Stimulated activated naive CD8-positive, alpha-beta T cell treated with anti-CD3 and anti-CD28 coated beads, Interleukin-15, Interleukin-2, amounts not matched to agents 100 ng/mL and 50 ng/mL, for 24 hours (primary cell): ENCODE measurements around the gene BAZ1B.
"Not testable (repeated sequence)": the region's sequence is repeated elsewhere in the genome, so short reads cannot be mapped to it uniquely, and the experiment has no call there.

Experiments used
- H3K27ac Mint-ChIP-seq: one replicate; pipeline ENCODE4 v1.8.0; 2021; ENCODE audit warnings: mild to moderate bottlenecking, mixed read lengths
- H3K27me3 Mint-ChIP-seq: one replicate; pipeline ENCODE4 v1.8.0; 2021; ENCODE audit warnings: mixed read lengths
- H3K36me3 Mint-ChIP-seq: one replicate; pipeline ENCODE4 v1.8.0; 2021; ENCODE audit warnings: low read depth, mixed read lengths
- H3K4me1 Mint-ChIP-seq: one replicate; pipeline ENCODE4 v1.8.0; 2021; ENCODE audit warnings: low read depth, mixed read lengths
- H3K4me3 Mint-ChIP-seq: one replicate; pipeline ENCODE4 v1.8.0; 2021; ENCODE audit warnings: mild to moderate bottlenecking, mixed read lengths
- H3K9me3 Mint-ChIP-seq: one replicate; pipeline ENCODE4 v1.8.0; 2021; ENCODE audit warnings: mixed read lengths

The BAZ1B gene

GRCh38 chr7:73522105-73522872 is at the start of gene BAZ1B:
Gene BAZ1B (minus strand): TSS chr7:73522293. CDS start chr7:73521933, 360 bp downstream.
- no peaks in the 10 kb centered on the region for H3K9me3 Mint-ChIP-seq
- H3K36me3 Mint-ChIP-seq, result peaks cover 37% of the 10 kb centered on the region
- H3K4me1 Mint-ChIP-seq, result peaks cover 76% of the 10 kb centered on the region
- H3K27me3 Mint-ChIP-seq, result no peaks in the 10 kb centered on the region
- H3K4me3 Mint-ChIP-seq, result peak within 1 kb of the TSS; percentile 96
- peak within 1 kb of the TSS; percentile 97 for H3K27ac Mint-ChIP-seq

GRCh38 chr7:73570977-73571376 is 48.9 kb upstream of the BAZ1B start:
- H3K27me3 Mint-ChIP-seq, result no peaks in the 10 kb centered on the region
- H3K4me3 Mint-ChIP-seq, result no peak overlapping the region
- no peaks in the 10 kb centered on the region for H3K9me3 Mint-ChIP-seq
- H3K27ac Mint-ChIP-seq, result no peak overlapping the region
- H3K4me1 Mint-ChIP-seq, result peaks cover 15% of the 10 kb centered on the region
- H3K36me3 Mint-ChIP-seq, result peaks cover 46% of the 10 kb centered on the region

- Mint-ChIP-seq H3K27me3 (no peaks in the 10 kb centered on the region), H3K4me1 (peaks cover 20% of the 10 kb centered on the region), H3K36me3 (peaks cover 46% of the 10 kb centered on the region), H3K27ac (no peak overlapping the region), H3K9me3 (no peaks in the 10 kb centered on the region), H3K4me3 (no peak overlapping the region)
Observed at GRCh38 chr7:73570521-73570920, 48.4 kb upstream of the BAZ1B start.

GRCh38 chr7:73569042-73569608 is 47.0 kb upstream of the BAZ1B start:
- H3K9me3 Mint-ChIP-seq, result no peaks in the 10 kb centered on the region
- H3K27ac Mint-ChIP-seq, result no peak overlapping the region
- peaks cover 23% of the 10 kb centered on the region for H3K4me1 Mint-ChIP-seq
- H3K4me3 Mint-ChIP-seq, result no peak overlapping the region
- peaks cover 41% of the 10 kb centered on the region for H3K36me3 Mint-ChIP-seq
- no peaks in the 10 kb centered on the region for H3K27me3 Mint-ChIP-seq

GRCh38 chr7:73567846-73568685 is 46.0 kb upstream of the BAZ1B start:
- Mint-ChIP-seq H3K36me3 (peaks cover 36% of the 10 kb centered on the region), H3K27ac (peak overlapping the region; percentile 33), H3K4me1 (peaks cover 23% of the 10 kb centered on the region), H3K4me3 (no peak overlapping the region), H3K27me3 (no peaks in the 10 kb centered on the region), H3K9me3 (no peaks in the 10 kb centered on the region)

- H3K27ac Mint-ChIP-seq, result no peak overlapping the region
Observed at GRCh38 chr7:73567140-73567539, 45.0 kb upstream of the BAZ1B start.

GRCh38 chr7:73566431-73566830 is 44.3 kb upstream of the BAZ1B start:
- H3K27me3 Mint-ChIP-seq, H3K27ac Mint-ChIP-seq, H3K9me3 Mint-ChIP-seq: not testable (repeated sequence)
- peaks cover 22% of the 10 kb centered on the region for H3K36me3 Mint-ChIP-seq
- peaks cover 23% of the 10 kb centered on the region for H3K4me1 Mint-ChIP-seq
- H3K4me3 Mint-ChIP-seq, result peak overlapping the region; percentile 74

More at GRCh38 chr7:73567140-73567539, 45.0 kb upstream of the BAZ1B start:
- H3K4me3 Mint-ChIP-seq, result no peak overlapping the region
- peaks cover 23% of the 10 kb centered on the region for H3K4me1 Mint-ChIP-seq
- H3K9me3 Mint-ChIP-seq, result no peaks in the 10 kb centered on the region
- H3K27me3 Mint-ChIP-seq, result no peaks in the 10 kb centered on the region
- H3K36me3 Mint-ChIP-seq, result peaks cover 27% of the 10 kb centered on the region

GRCh38 chr7:73565675-73566340 is 43.7 kb upstream of the BAZ1B start:
- H3K4me1 Mint-ChIP-seq, result peaks cover 23% of the 10 kb centered on the region
- peak overlapping the region; percentile 74 for H3K4me3 Mint-ChIP-seq
- no peaks in the 10 kb centered on the region for H3K27me3 Mint-ChIP-seq
- no peaks in the 10 kb centered on the region for H3K9me3 Mint-ChIP-seq
- no peak overlapping the region for H3K27ac Mint-ChIP-seq
- peaks cover 17% of the 10 kb centered on the region for H3K36me3 Mint-ChIP-seq

- Mint-ChIP-seq H3K27ac (no peak overlapping the region), H3K27me3 (no peaks in the 10 kb centered on the region), H3K9me3 (no peaks in the 10 kb centered on the region), H3K4me1 (peaks cover 31% of the 10 kb centered on the region), H3K4me3 (no peak overlapping the region), H3K36me3 (peaks cover 8% of the 10 kb centered on the region)
Observed at GRCh38 chr7:73560109-73560835, 38.2 kb upstream of the BAZ1B start.

GRCh38 chr7:73557397-73558257 is 35.5 kb upstream of the BAZ1B start, which contains the start of gene BCL7B:
Gene BCL7B (minus strand): TSS chr7:73557690. CDS start chr7:73557578, 112 bp downstream.
- H3K27me3 Mint-ChIP-seq, result no peaks in the 10 kb centered on the region
- peaks cover 43% of the 10 kb centered on the region for H3K4me1 Mint-ChIP-seq
- peak within 1 kb of the TSS; percentile 95 for H3K4me3 Mint-ChIP-seq
- H3K9me3 Mint-ChIP-seq, result no peaks in the 10 kb centered on the region
- H3K36me3 Mint-ChIP-seq, result peaks cover 13% of the 10 kb centered on the region
- peak within 1 kb of the TSS; percentile 96 for H3K27ac Mint-ChIP-seq

- Mint-ChIP-seq H3K4me1 (peaks cover 46% of the 10 kb centered on the region), H3K27me3 (no peaks in the 10 kb centered on the region), H3K4me3 (peak overlapping the region; percentile 95), H3K36me3 (peaks cover 17% of the 10 kb centered on the region), H3K9me3 (no peaks in the 10 kb centered on the region), H3K27ac (peak overlapping the region; percentile 86)
Observed at GRCh38 chr7:73557108-73557396, 35.0 kb upstream of the BAZ1B start.

GRCh38 chr7:73556208-73557107 is 34.4 kb upstream of the BAZ1B start:
- Mint-ChIP-seq H3K4me3 (peak overlapping the region; percentile 95), H3K9me3 (no peaks in the 10 kb centered on the region), H3K36me3 (peaks cover 20% of the 10 kb centered on the region), H3K27me3 (no peaks in the 10 kb centered on the region), H3K27ac (peak overlapping the region; percentile 86), H3K4me1 (peaks cover 47% of the 10 kb centered on the region)
